Astrocyte of the spinal cord (primary cell): Measurements from ENCODE around the gene FBXL16.
"Not testable (repeated sequence)": the region's sequence is repeated elsewhere in the genome, so short reads cannot be mapped to it uniquely, and the experiment has no call there.

Experiments
- DNase-seq: peaks from one replicate; pipeline ENCODE4 v3.0.0; 2011; ENCODE audit warnings: low read depth, low spot score
- H3K4me3 ChIP-seq: 2 replicates; pipeline ENCODE4 v1.5.1; 2011; ENCODE audit warnings: low read depth, mild to moderate bottlenecking, low read length, moderate library complexity
- in situ Hi-C: cut with HindIII; loops from 2 replicates; pipeline ENCODE4 v1.10.0; 2017; ENCODE audit warnings: low sequenced_read_pairs
- TF ChIP-seq, protein P1 (sequence below): IDR thresholded peaks from 2 replicates; pipeline ENCODE4 v1.5.1; 2012; ENCODE audit warnings: low read depth, mild to moderate bottlenecking, low read length, inconsistent platforms

The FBXL16 gene

GRCh38 chr16:694187-694862, 11.3 kb downstream of the FBXL16 start:
- in situ Hi-C loops = no loop called here
- TF ChIP-seq, protein P1, sequence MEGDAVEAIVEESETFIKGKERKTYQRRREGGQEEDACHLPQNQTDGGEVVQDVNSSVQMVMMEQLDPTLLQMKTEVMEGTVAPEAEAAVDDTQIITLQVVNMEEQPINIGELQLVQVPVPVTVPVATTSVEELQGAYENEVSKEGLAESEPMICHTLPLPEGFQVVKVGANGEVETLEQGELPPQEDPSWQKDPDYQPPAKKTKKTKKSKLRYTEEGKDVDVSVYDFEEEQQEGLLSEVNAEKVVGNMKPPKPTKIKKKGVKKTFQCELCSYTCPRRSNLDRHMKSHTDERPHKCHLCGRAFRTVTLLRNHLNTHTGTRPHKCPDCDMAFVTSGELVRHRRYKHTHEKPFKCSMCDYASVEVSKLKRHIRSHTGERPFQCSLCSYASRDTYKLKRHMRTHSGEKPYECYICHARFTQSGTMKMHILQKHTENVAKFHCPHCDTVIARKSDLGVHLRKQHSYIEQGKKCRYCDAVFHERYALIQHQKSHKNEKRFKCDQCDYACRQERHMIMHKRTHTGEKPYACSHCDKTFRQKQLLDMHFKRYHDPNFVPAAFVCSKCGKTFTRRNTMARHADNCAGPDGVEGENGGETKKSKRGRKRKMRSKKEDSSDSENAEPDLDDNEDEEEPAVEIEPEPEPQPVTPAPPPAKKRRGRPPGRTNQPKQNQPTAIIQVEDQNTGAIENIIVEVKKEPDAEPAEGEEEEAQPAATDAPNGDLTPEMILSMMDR = no peak
- no peak overlapping the region for H3K4me3 ChIP-seq

GRCh38 chr16:693766-694165, 11.8 kb downstream of the FBXL16 start:
- DNase-seq = no peak
- in situ Hi-C loops = no loop called here
- TF ChIP-seq, protein P1 = no peak
- no peak overlapping the region for H3K4me3 ChIP-seq

More at GRCh38 chr16:694187-694862, 11.3 kb downstream of the FBXL16 start:
- no peak for DNase-seq

DNA sequence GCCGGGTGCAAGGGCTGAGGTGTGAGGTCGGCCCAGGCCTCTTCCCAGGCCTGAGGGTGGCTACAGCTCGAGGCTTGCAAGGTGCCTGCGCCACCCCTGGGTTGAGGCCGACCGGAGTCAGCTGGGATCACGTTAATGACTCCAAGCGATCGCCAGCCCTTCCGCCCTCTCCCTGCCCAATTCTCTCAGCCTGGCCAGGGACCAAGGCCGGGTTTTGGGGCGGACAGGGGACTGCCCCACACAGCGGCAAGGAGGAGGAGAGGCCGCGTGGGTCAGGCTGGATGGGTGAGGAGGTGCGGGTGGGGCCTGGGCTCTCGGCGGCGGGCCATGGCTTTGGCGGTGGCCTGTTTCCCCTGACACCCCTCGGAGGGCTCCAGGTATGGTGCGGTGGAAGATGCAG, 12.2 kb downstream of the FBXL16 start:
- TF ChIP-seq, protein P1 = no peak
- in situ Hi-C loops = no loop called here
- H3K4me3 ChIP-seq = no peak overlapping the region
- no peak for DNase-seq

DNA sequence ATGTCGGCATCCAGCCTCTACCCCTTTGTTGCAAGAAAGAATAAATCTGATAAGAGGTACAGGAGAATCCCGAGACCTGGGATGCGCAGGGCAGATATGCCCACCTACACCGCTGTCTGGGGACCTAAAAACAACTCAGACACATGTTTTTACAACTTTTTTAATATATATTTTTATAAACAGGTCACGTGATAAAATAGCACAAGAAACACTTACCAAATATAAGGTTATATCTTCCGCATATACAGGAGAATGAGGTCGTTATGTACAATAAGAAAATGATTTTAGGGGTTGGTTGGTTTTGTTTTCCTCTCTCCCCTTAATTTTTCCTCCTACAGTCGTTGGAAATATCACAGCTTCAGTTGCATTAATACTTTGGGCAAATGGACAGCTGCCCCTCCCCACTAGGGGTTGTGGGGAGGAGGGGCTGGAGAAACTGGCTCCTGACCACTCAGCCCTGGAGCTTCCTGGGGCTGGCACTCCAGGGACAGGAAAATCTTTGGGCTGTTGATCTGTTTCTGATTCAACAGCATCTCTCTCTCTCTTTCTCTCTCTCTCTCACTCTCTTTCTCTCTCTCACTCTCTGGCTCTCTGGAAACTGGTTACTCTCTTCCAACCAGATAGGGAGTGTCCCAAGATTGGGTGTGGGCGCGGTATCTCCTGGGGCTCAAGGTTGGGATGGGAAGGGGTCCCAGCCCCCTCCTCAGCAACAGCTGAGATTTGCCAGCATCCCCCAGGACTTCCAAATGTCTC, 13.1 kb downstream of the FBXL16 start:
- H3K4me3 ChIP-seq = no peak overlapping the region
- DNase-seq = no peak
- in situ Hi-C loops = no loop called here
- TF ChIP-seq, protein P1 = no peak

- DNase-seq, H3K4me3 ChIP-seq, in situ Hi-C loops: not testable (repeated sequence)
These were observed 14.4 kb downstream of the FBXL16 start for GRCh38 chr16:691242-691641.

GRCh38 chr16:689175-689897, 16.3 kb downstream of the FBXL16 start:
- no peak for DNase-seq
- peak overlapping the region; percentile 89 for H3K4me3 ChIP-seq
- TF ChIP-seq, protein P1 = no peak
- in situ Hi-C loops = no loop called here

GRCh38 chr16:687499-687898, 18.1 kb downstream of the FBXL16 start:
- H3K4me3 ChIP-seq = no peak overlapping the region
- in situ Hi-C loops = no loop called here
- DNase-seq = no peak
- TF ChIP-seq, protein P1 = no peak
